GM18519 (cell line): ENCODE measurements around the gene KCTD2.

ENCODE experiments used
- ATAC-seq: cut with Tn5 transposase; IDR thresholded peaks from one replicate; pipeline ENCODE4 v1.9.1; 2021; ENCODE audit warnings: mild to moderate bottlenecking, moderate library complexity; ENCODE audit not compliant: unreplicated experiment, low FRiP score

KCTD2 gene

GRCh38 chr17:75075597-75076336 is 28.7 kb downstream of the KCTD2 start:
- ATAC-seq = no peak

- no peak for ATAC-seq
Measured at GRCh38 chr17:75077072-75077495, 30.1 kb downstream of the KCTD2 start.

- ATAC-seq = no peak
Measured at GRCh38 chr17:75077496-75078283, 30.7 kb downstream of the KCTD2 start.

- no peak for ATAC-seq
Measured at GRCh38 chr17:75078284-75079022, 31.4 kb downstream of the KCTD2 start.

- no peak for ATAC-seq
Measured at GRCh38 chr17:75079023-75079373, 32.0 kb downstream of the KCTD2 start.

- ATAC-seq = no peak
Measured at GRCh38 chr17:75081611-75082540, 34.9 kb downstream of the KCTD2 start.

GRCh38 chr17:75082683-75083082 is 35.7 kb downstream of the KCTD2 start:
- no peak for ATAC-seq

- no peak for ATAC-seq
Measured at GRCh38 chr17:75084039-75084660, 37.1 kb downstream of the KCTD2 start.

GRCh38 chr17:75086496-75087181 is 39.6 kb downstream of the KCTD2 start:
- ATAC-seq = no peak

- ATAC-seq = no peak
Measured at GRCh38 chr17:75087182-75087557, 40.1 kb downstream of the KCTD2 start.

GRCh38 chr17:75087558-75088453 is 40.8 kb downstream of the KCTD2 start, which contains the start of gene SLC16A5:
TSS of gene SLC16A5 (plus strand) at chr17:75087954. CDS start at chr17:75093637, 5,683 bp downstream.
- ATAC-seq = no peak

- ATAC-seq = no peak
Measured at GRCh38 chr17:75088465-75089417, 41.7 kb downstream of the KCTD2 start.

- no peak for ATAC-seq
Measured at GRCh38 chr17:75090871-75091854, 44.1 kb downstream of the KCTD2 start.

GRCh38 chr17:75091855-75092327 is 44.9 kb downstream of the KCTD2 start:
- ATAC-seq = no peak

- ATAC-seq = no peak
Measured at GRCh38 chr17:75093548-75094158, 46.6 kb downstream of the KCTD2 start.
